Measurements from ENCODE around the gene PCK2.

Gene PCK2

GRCh38 chr14:24075485-24076301, 18.4 kb upstream of the PCK2 start:
- no peak for DNase-seq (ENCODE audit: low read depth, low spot score)

- DNase-seq (ENCODE audit: low read depth, low spot score), result no peak
These were observed 17.9 kb upstream of the PCK2 start for GRCh38 chr14:24076302-24076601.

GRCh38 chr14:24077086-24077485, 17.0 kb upstream of the PCK2 start:
- no peak for DNase-seq (ENCODE audit: low read depth, low spot score)

GRCh38 chr14:24078146-24078545, 16.0 kb upstream of the PCK2 start:
- no peak for DNase-seq (ENCODE audit: low read depth, low spot score)

- peak; percentile 73 for DNase-seq (ENCODE audit: low read depth, low spot score)
These were observed 14.5 kb upstream of the PCK2 start for GRCh38 chr14:24079491-24080141.

- DNase-seq (ENCODE audit: low read depth, low spot score), result no peak
These were observed 14.0 kb upstream of the PCK2 start for GRCh38 chr14:24080142-24080530.

- DNase-seq (ENCODE audit: low read depth, low spot score), result peak; percentile 42
These were observed 13.0 kb upstream of the PCK2 start for GRCh38 chr14:24080888-24081738.

- DNase-seq (ENCODE audit: low read depth, low spot score), result no peak
These were observed 12.3 kb upstream of the PCK2 start for GRCh38 chr14:24081739-24082211.

- DNase-seq (ENCODE audit: low read depth, low spot score), result no peak
These were observed 11.6 kb upstream of the PCK2 start for GRCh38 chr14:24082411-24083080.

GRCh38 chr14:24083462-24083861, 10.6 kb upstream of the PCK2 start:
- DNase-seq (ENCODE audit: low read depth, low spot score), result no peak

- no peak for DNase-seq (ENCODE audit: low read depth, low spot score)
These were observed 9.7 kb upstream of the PCK2 start for GRCh38 chr14:24084440-24084839.

- no peak for DNase-seq (ENCODE audit: low read depth, low spot score)
These were observed 8.9 kb upstream of the PCK2 start for GRCh38 chr14:24085215-24085614.

GRCh38 chr14:24086193-24086955, 7.7 kb upstream of the PCK2 start:
- DNase-seq (ENCODE audit: low read depth, low spot score), result no peak

- no peak for DNase-seq (ENCODE audit: low read depth, low spot score)
These were observed 7.1 kb upstream of the PCK2 start for GRCh38 chr14:24087004-24087403.

- no peak for DNase-seq (ENCODE audit: low read depth, low spot score)
These were observed 6.0 kb upstream of the PCK2 start for GRCh38 chr14:24088095-24088494.

- no peak for DNase-seq (ENCODE audit: low read depth, low spot score)
These were observed 4.2 kb upstream of the PCK2 start for GRCh38 chr14:24089890-24090289.

GRCh38 chr14:24092110-24092504, 2.0 kb upstream of the PCK2 start:
- DNase-seq (ENCODE audit: low read depth, low spot score), result no peak

GRCh38 chr14:24092505-24093206, 1.5 kb upstream of the PCK2 start:
- no peak for DNase-seq (ENCODE audit: low read depth, low spot score)

- no peak for DNase-seq (ENCODE audit: low read depth, low spot score)
These were observed 757 bp upstream of the PCK2 start for GRCh38 chr14:24093207-24093900.

GRCh38 chr14:24094841-24095270, 745 bp downstream of the PCK2 start:
- peak; percentile 61 for DNase-seq (ENCODE audit: low read depth, low spot score)
